Daoy (cell line): ENCODE data around the gene FKBP3. TPM values are rescaled to one million over a fixed set of nuclear protein-coding genes. Genes with fewer than 3 reads are reported as not detected.
"Not testable (repeated sequence)": the region's sequence is repeated elsewhere in the genome, so short reads cannot be mapped to it uniquely, and the experiment has no call there.

Experiments
- DNase-seq: peaks from one replicate; pipeline ENCODE4 v3.0.0-alpha.2; 2015; ENCODE audit warnings: low read depth
- total RNA-seq: library from RNA; depleted of rRNA; stranded (reverse); fragments of >200 nt; shearing (Covaris generic); gene quantifications from 2 replicates; pipeline ENCODE4 v1.2.3, GENCODE V29; 2014; rRNA removed

The FKBP3 gene
- 47.0 and 64.6 TPM in 2 replicates for total RNA-seq

- DNase-seq, result peak; percentile 98
These were observed at the start of gene FKBP3 for GRCh38 chr14:45134051-45134958. FKBP3 (minus strand) TSS chr14:45134481; CDS start chr14:45134456, 25 bp downstream.

- no peak for DNase-seq
These were observed 47.5 kb upstream of the FKBP3 start for GRCh38 chr14:45181806-45182205.

GRCh38 chr14:45181329-45181728 is 47.0 kb upstream of the FKBP3 start:
- no peak for DNase-seq

- DNase-seq, result no peak
These were observed 42.8 kb upstream of the FKBP3 start for GRCh38 chr14:45177076-45177475.

GRCh38 chr14:45169906-45170305 is 35.6 kb upstream of the FKBP3 start:
- no peak for DNase-seq

GRCh38 chr14:45156067-45156466 is 21.8 kb upstream of the FKBP3 start:
- DNase-seq, result no peak

- DNase-seq, result no peak
These were observed 16.2 kb upstream of the FKBP3 start for GRCh38 chr14:45150386-45150890.

- no peak for DNase-seq
These were observed 15.3 kb upstream of the FKBP3 start for GRCh38 chr14:45149602-45150001.

- DNase-seq, result no peak
These were observed 10.9 kb upstream of the FKBP3 start for GRCh38 chr14:45145214-45145613.

- no peak for DNase-seq
These were observed 10.4 kb upstream of the FKBP3 start for GRCh38 chr14:45144658-45145057.

GRCh38 chr14:45142083-45142482 is 7.8 kb upstream of the FKBP3 start:
- not testable (repeated sequence) for DNase-seq

GRCh38 chr14:45140661-45141187 is 6.4 kb upstream of the FKBP3 start:
- DNase-seq, result no peak

- DNase-seq, result no peak
These were observed 2.1 kb upstream of the FKBP3 start for GRCh38 chr14:45136399-45136798.

GRCh38 chr14:45135659-45136395 is 1.5 kb upstream of the FKBP3 start, which contains the start of gene FANCM:
FANCM (plus strand) TSS chr14:45135930; CDS start chr14:45136032, 102 bp downstream.
- DNase-seq, result peak; percentile 97

- DNase-seq, result peak; percentile 5
These were observed 875 bp upstream of the FKBP3 start for GRCh38 chr14:45135156-45135555.

GRCh38 chr14:45133683-45134050 is 614 bp downstream of the FKBP3 start:
- DNase-seq, result no peak

- DNase-seq, result no peak
These were observed 5.2 kb downstream of the FKBP3 start for GRCh38 chr14:45128963-45129629.

- no peak for DNase-seq
These were observed 8.5 kb downstream of the FKBP3 start for GRCh38 chr14:45125754-45126153.

GRCh38 chr14:45123271-45123670 is 11.0 kb downstream of the FKBP3 start:
- DNase-seq, result no peak

- no peak for DNase-seq
These were observed 14.2 kb downstream of the FKBP3 start for GRCh38 chr14:45120096-45120495.

GRCh38 chr14:45118594-45118993 is 15.7 kb downstream of the FKBP3 start:
- no peak for DNase-seq

- no peak for DNase-seq
These were observed 20.0 kb downstream of the FKBP3 start for GRCh38 chr14:45114327-45114726.
